Measurements from ENCODE around the gene MYLIP. TPM values are rescaled to one million over a fixed set of nuclear protein-coding genes. Genes with fewer than 3 reads are reported as not detected.
A peak's percentile ranks its signal among the peaks of the same experiment; 100 is the strongest.

The MYLIP gene
- total RNA-seq, 6 experiments from 2014 or later: 0.80 to 1.2 (median 1.0) TPM

GRCh38 chr6:16179063-16179462, 50.2 kb downstream of the MYLIP start:
- Mint-ChIP-seq H3K27ac (no peak overlapping the region), H3K27me3 (ENCODE audit: insufficient read depth) (peaks cover 15% of the 10 kb centered on the region), H3K9me3 (peaks cover 4% of the 10 kb centered on the region; the same call in 1 of the 2 replicates), H3K4me1 (ENCODE audit: low read depth) (0 out of 2 replicates have a peak, but pooled peaks cover 7% of the 10 kb centered on the region), H3K4me3 (no peak overlapping the region), H3K36me3 (ENCODE audit: low read depth) (no peaks in the 10 kb centered on the region)
- DNase-seq: no peak
- TF ChIP-seq CTCF (IDR thresholded peaks at IDR 0.05): no peak

GRCh38 chr6:16179970-16180431, 51.1 kb downstream of the MYLIP start:
- Mint-ChIP-seq H3K27ac (no peak overlapping the region), H3K4me3 (no peak overlapping the region), H3K9me3 (peaks cover 4% of the 10 kb centered on the region; the same call in 1 of the 2 replicates), H3K4me1 (ENCODE audit: low read depth) (0 out of 2 replicates have a peak, but pooled peaks cover 7% of the 10 kb centered on the region), H3K36me3 (ENCODE audit: low read depth) (no peaks in the 10 kb centered on the region), H3K27me3 (ENCODE audit: insufficient read depth) (peaks cover 13% of the 10 kb centered on the region)
- no peak for TF ChIP-seq CTCF (IDR thresholded peaks at IDR 0.05)
- no peak for DNase-seq

- no peak overlapping the region for H3K27ac Mint-ChIP-seq
- H3K9me3 Mint-ChIP-seq: peaks cover 4% of the 10 kb centered on the region; the same call in 1 of the 2 replicates
- peaks cover 20% of the 10 kb centered on the region for H3K27me3 Mint-ChIP-seq (ENCODE audit: insufficient read depth)
- 0 out of 2 replicates have a peak, but pooled peaks cover 7% of the 10 kb centered on the region for H3K4me1 Mint-ChIP-seq (ENCODE audit: low read depth)
- TF ChIP-seq CTCF (IDR thresholded peaks at IDR 0.05): no peak
- no peak overlapping the region for H3K4me3 Mint-ChIP-seq
- no peak for DNase-seq
- no peaks in the 10 kb centered on the region for H3K36me3 Mint-ChIP-seq (ENCODE audit: low read depth)
Observed at GRCh38 chr6:16180696-16181438, 52.0 kb downstream of the MYLIP start.

- Mint-ChIP-seq H3K4me1 (ENCODE audit: low read depth) (0 out of 2 replicates have a peak, but pooled peaks cover 7% of the 10 kb centered on the region), H3K27me3 (ENCODE audit: insufficient read depth) (peaks cover 22% of the 10 kb centered on the region), H3K27ac (no peak overlapping the region), H3K9me3 (peaks cover 4% of the 10 kb centered on the region; the same call in 1 of the 2 replicates), H3K4me3 (no peak overlapping the region), H3K36me3 (ENCODE audit: low read depth) (no peaks in the 10 kb centered on the region)
- no peak for TF ChIP-seq CTCF (IDR thresholded peaks at IDR 0.05)
- DNase-seq: no peak
Observed at GRCh38 chr6:16181439-16182297, 52.8 kb downstream of the MYLIP start.

- H3K36me3 Mint-ChIP-seq (ENCODE audit: low read depth): no peaks in the 10 kb centered on the region
- 0 out of 2 replicates have a peak, but pooled peaks cover 7% of the 10 kb centered on the region for H3K4me1 Mint-ChIP-seq (ENCODE audit: low read depth)
- peak; percentile 29 for DNase-seq
- H3K9me3 Mint-ChIP-seq: peaks cover 4% of the 10 kb centered on the region; the same call in 1 of the 2 replicates
- peak; percentile 85 for TF ChIP-seq CTCF (IDR thresholded peaks at IDR 0.05)
- no peak overlapping the region for H3K27ac Mint-ChIP-seq
- peaks cover 33% of the 10 kb centered on the region for H3K27me3 Mint-ChIP-seq (ENCODE audit: insufficient read depth)
- peak overlapping the region; percentile 30; the same call in 1 of the 2 replicates for H3K4me3 Mint-ChIP-seq
Observed at GRCh38 chr6:16183187-16183664, 54.3 kb downstream of the MYLIP start.

Measured in HFFc6 (cell line).